ENCODE measurements around the gene PSMB2.
"Not testable (repeated sequence)": the region's sequence is repeated elsewhere in the genome, so short reads cannot be mapped to it uniquely, and the experiment has no call there.

Gene PSMB2
- 46.1 to 53.4 (median 50.3) reads per million in 3 donors for total RNA-seq

DNA sequence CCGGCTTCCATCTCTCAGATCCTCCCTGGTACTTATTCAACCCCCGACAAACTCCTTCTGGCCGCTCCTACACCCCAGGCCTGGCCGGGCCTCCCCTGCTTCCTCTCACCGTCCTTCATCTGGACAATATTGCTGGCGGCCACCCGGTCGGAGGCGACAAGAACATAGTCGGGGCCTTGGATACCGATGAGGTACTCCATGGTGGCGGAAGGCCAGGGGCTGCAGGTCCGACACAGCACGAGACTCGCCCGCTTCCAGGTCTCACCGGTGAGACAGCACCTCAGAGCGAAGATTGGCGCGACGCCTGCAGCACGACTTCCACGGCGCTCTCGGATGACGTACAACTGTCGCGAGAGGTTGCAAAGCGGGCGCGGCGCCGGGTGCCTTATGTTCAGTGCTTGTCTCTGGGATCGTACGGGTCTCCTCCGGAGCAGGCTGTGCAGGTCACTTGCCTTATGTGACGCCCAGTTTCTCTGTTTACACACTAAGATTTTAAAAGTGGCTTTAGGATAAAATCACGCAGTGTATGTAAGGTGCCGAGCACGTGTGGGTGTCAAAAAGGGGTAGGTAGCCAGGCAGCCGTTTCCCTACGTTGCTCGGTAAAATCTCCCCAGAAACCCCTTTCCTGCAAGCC, at the start of gene PSMB2:
PSMB2 (minus strand) TSS at position 294 of the 634 bp plus-strand sequence; CDS start at position 200, 94 bp downstream.
- Histone ChIP-seq H3K36me3 (ENCODE audit: control insufficient read depth, insufficient read depth, low read length) (peaks cover under 1% of the 10 kb centered on the region), H3K9me3 (ENCODE audit: control insufficient read depth, low read length) (no peaks in the 10 kb centered on the region), H3K4me1 (ENCODE audit: control insufficient read depth, insufficient read depth, low read length, poor library complexity, severe bottlenecking) (peaks cover 17% of the 10 kb centered on the region), H3K27me3 (replicated peaks; ENCODE audit: control insufficient read depth, insufficient read depth, low read length, poor library complexity, severe bottlenecking) (peaks cover 6% of the 10 kb centered on the region), H3K4me3 (ENCODE audit: insufficient read depth, low read depth, low read length, poor library complexity, severe bottlenecking) (peak within 1 kb of the TSS; percentile 89), H3K27ac (ENCODE audit: insufficient read depth, low read length, poor library complexity, severe bottlenecking) (peak within 1 kb of the TSS; percentile 82)
- DNase-seq = peak; percentile 89 to 92 (median 89)

- Histone ChIP-seq H3K36me3 (ENCODE audit: control insufficient read depth, insufficient read depth, low read length) (no peaks in the 10 kb centered on the region), H3K27ac (ENCODE audit: insufficient read depth, low read length, poor library complexity, severe bottlenecking) (no peak overlapping the region), H3K4me3 (ENCODE audit: insufficient read depth, low read depth, low read length, poor library complexity, severe bottlenecking) (no peak overlapping the region)
Observed at GRCh38 chr1:35691080-35691479, 49.8 kb upstream of the PSMB2 start.

GRCh38 chr1:35690103-35690502, 48.8 kb upstream of the PSMB2 start:
- not testable (repeated sequence) for H3K9me3 ChIP-seq (ENCODE audit: control insufficient read depth, low read length); H3K27ac ChIP-seq (ENCODE audit: insufficient read depth, low read length, poor library complexity, severe bottlenecking); H3K36me3 ChIP-seq (ENCODE audit: control insufficient read depth, insufficient read depth, low read length); DNase-seq; H3K4me3 ChIP-seq (ENCODE audit: insufficient read depth, low read depth, low read length, poor library complexity, severe bottlenecking); H3K4me1 ChIP-seq (ENCODE audit: control insufficient read depth, insufficient read depth, low read length, poor library complexity, severe bottlenecking); H3K27me3 ChIP-seq (replicated peaks; ENCODE audit: control insufficient read depth, insufficient read depth, low read length, poor library complexity, severe bottlenecking)

More at GRCh38 chr1:35691080-35691479, 49.8 kb upstream of the PSMB2 start:
- DNase-seq = no peak
- Histone ChIP-seq H3K27me3 (replicated peaks; ENCODE audit: control insufficient read depth, insufficient read depth, low read length, poor library complexity, severe bottlenecking) (no peaks in the 10 kb centered on the region), H3K9me3 (ENCODE audit: control insufficient read depth, low read length) (no peaks in the 10 kb centered on the region), H3K4me1 (ENCODE audit: control insufficient read depth, insufficient read depth, low read length, poor library complexity, severe bottlenecking) (no peaks in the 10 kb centered on the region)

GRCh38 chr1:35688161-35688560, 46.8 kb upstream of the PSMB2 start:
- no peaks in the 10 kb centered on the region for H3K9me3 ChIP-seq (ENCODE audit: control insufficient read depth, low read length)
- H3K4me1 ChIP-seq (ENCODE audit: control insufficient read depth, insufficient read depth, low read length, poor library complexity, severe bottlenecking) = no peaks in the 10 kb centered on the region
- no peaks in the 10 kb centered on the region for H3K36me3 ChIP-seq (ENCODE audit: control insufficient read depth, insufficient read depth, low read length)
- no peak overlapping the region for H3K27ac ChIP-seq (ENCODE audit: insufficient read depth, low read length, poor library complexity, severe bottlenecking)
- no peak for DNase-seq
- no peaks in the 10 kb centered on the region for H3K27me3 ChIP-seq (replicated peaks; ENCODE audit: control insufficient read depth, insufficient read depth, low read length, poor library complexity, severe bottlenecking)
- no peak overlapping the region for H3K4me3 ChIP-seq (ENCODE audit: insufficient read depth, low read depth, low read length, poor library complexity, severe bottlenecking)

GRCh38 chr1:35683012-35683411, 41.7 kb upstream of the PSMB2 start:
- Histone ChIP-seq H3K27me3 (replicated peaks; ENCODE audit: control insufficient read depth, insufficient read depth, low read length, poor library complexity, severe bottlenecking) (no peaks in the 10 kb centered on the region), H3K36me3 (ENCODE audit: control insufficient read depth, insufficient read depth, low read length) (no peaks in the 10 kb centered on the region), H3K4me1 (ENCODE audit: control insufficient read depth, insufficient read depth, low read length, poor library complexity, severe bottlenecking) (no peaks in the 10 kb centered on the region), H3K9me3 (ENCODE audit: control insufficient read depth, low read length) (no peaks in the 10 kb centered on the region), H3K4me3 (ENCODE audit: insufficient read depth, low read depth, low read length, poor library complexity, severe bottlenecking) (no peak overlapping the region), H3K27ac (ENCODE audit: insufficient read depth, low read length, poor library complexity, severe bottlenecking) (no peak overlapping the region)
- no peak for DNase-seq

DNA sequence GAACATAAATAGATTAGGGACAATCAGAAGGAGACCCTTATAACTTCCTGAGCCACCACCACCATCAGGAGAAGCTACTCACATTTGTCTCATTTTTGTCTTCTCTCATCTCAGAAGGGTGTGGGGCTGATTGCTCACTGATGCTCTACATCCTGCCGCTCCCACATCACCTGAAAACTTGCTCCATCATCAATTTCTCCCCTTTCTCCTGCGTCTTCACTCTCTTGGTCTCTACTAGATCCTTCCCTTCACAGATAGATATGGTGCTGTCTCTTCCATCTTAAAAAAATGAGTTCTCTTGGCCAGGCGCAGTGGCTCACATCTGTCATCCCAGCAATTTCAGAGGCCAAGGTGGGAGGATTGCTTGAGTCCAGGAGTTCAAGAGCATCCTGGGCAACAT, 38.9 kb upstream of the PSMB2 start:
- DNase-seq = no peak
- H3K4me1 ChIP-seq (ENCODE audit: control insufficient read depth, insufficient read depth, low read length, poor library complexity, severe bottlenecking) = no peaks in the 10 kb centered on the region
- H3K9me3 ChIP-seq (ENCODE audit: control insufficient read depth, low read length) = no peaks in the 10 kb centered on the region
- no peak overlapping the region for H3K4me3 ChIP-seq (ENCODE audit: insufficient read depth, low read depth, low read length, poor library complexity, severe bottlenecking)
- H3K27me3 ChIP-seq (replicated peaks; ENCODE audit: control insufficient read depth, insufficient read depth, low read length, poor library complexity, severe bottlenecking) = no peaks in the 10 kb centered on the region
- no peak overlapping the region for H3K27ac ChIP-seq (ENCODE audit: insufficient read depth, low read length, poor library complexity, severe bottlenecking)
- no peaks in the 10 kb centered on the region for H3K36me3 ChIP-seq (ENCODE audit: control insufficient read depth, insufficient read depth, low read length)

- no peaks in the 10 kb centered on the region for H3K9me3 ChIP-seq (ENCODE audit: control insufficient read depth, low read length)
- DNase-seq = no peak
- H3K27me3 ChIP-seq (replicated peaks; ENCODE audit: control insufficient read depth, insufficient read depth, low read length, poor library complexity, severe bottlenecking) = no peaks in the 10 kb centered on the region
- no peak overlapping the region for H3K4me3 ChIP-seq (ENCODE audit: insufficient read depth, low read depth, low read length, poor library complexity, severe bottlenecking)
- no peaks in the 10 kb centered on the region for H3K4me1 ChIP-seq (ENCODE audit: control insufficient read depth, insufficient read depth, low read length, poor library complexity, severe bottlenecking)
- H3K27ac ChIP-seq (ENCODE audit: insufficient read depth, low read length, poor library complexity, severe bottlenecking) = no peak overlapping the region
- H3K36me3 ChIP-seq (ENCODE audit: control insufficient read depth, insufficient read depth, low read length) = no peaks in the 10 kb centered on the region
Observed at GRCh38 chr1:35675773-35676172, 34.4 kb upstream of the PSMB2 start.

DNA sequence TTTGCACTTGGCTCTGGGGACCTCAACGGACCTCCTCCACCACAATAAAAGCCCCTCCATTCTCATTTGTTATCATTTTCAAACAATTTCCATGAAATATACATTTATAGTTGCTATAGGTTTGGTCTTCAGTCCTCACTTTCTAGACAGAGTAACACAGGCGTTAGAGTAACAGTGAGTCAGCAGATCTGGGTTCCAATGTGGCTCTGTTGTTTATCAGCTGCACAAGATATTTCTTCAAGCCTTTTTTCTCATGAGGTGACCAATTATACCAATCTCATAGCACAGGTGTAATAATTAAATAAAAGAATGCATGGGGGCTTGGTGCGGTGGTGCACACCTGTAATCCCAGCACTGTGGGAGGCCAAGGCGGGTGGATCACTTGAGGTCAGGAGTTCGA, 32.8 kb upstream of the PSMB2 start:
- Histone ChIP-seq H3K36me3 (ENCODE audit: control insufficient read depth, insufficient read depth, low read length) (no peaks in the 10 kb centered on the region), H3K27me3 (replicated peaks; ENCODE audit: control insufficient read depth, insufficient read depth, low read length, poor library complexity, severe bottlenecking) (no peaks in the 10 kb centered on the region), H3K4me3 (ENCODE audit: insufficient read depth, low read depth, low read length, poor library complexity, severe bottlenecking) (no peak overlapping the region), H3K4me1 (ENCODE audit: control insufficient read depth, insufficient read depth, low read length, poor library complexity, severe bottlenecking) (no peaks in the 10 kb centered on the region), H3K27ac (ENCODE audit: insufficient read depth, low read length, poor library complexity, severe bottlenecking) (no peak overlapping the region), H3K9me3 (ENCODE audit: control insufficient read depth, low read length) (no peaks in the 10 kb centered on the region)
- no peak for DNase-seq

- Histone ChIP-seq H3K4me1 (ENCODE audit: control insufficient read depth, insufficient read depth, low read length, poor library complexity, severe bottlenecking) (no peaks in the 10 kb centered on the region), H3K4me3 (ENCODE audit: insufficient read depth, low read depth, low read length, poor library complexity, severe bottlenecking) (no peak overlapping the region), H3K9me3 (ENCODE audit: control insufficient read depth, low read length) (no peaks in the 10 kb centered on the region), H3K27me3 (replicated peaks; ENCODE audit: control insufficient read depth, insufficient read depth, low read length, poor library complexity, severe bottlenecking) (no peaks in the 10 kb centered on the region), H3K36me3 (ENCODE audit: control insufficient read depth, insufficient read depth, low read length) (no peaks in the 10 kb centered on the region), H3K27ac (ENCODE audit: insufficient read depth, low read length, poor library complexity, severe bottlenecking) (no peak overlapping the region)
- no peak for DNase-seq
Observed at GRCh38 chr1:35672116-35672515, 30.8 kb upstream of the PSMB2 start.

DNA sequence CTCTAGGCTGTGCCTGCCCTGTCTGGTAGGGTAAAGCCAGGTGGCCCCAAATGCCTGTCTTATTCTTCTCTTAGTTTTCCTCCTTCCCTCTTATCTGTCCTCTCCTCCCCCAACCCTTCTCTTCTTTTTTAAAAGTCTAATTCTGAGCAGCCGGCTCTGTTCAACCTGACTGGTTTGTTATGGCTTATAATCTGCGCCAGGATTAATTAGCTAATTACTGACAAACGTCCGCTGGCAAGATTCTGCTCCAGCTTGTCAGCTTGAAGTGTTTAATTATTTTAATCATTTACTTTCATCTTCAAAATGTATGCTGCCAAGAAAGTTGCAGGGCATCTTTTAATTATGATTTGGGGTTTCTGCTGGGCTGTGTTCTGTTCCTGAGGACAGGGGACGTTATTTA, 27.2 kb upstream of the PSMB2 start:
- no peak for DNase-seq
- no peaks in the 10 kb centered on the region for H3K4me1 ChIP-seq (ENCODE audit: control insufficient read depth, insufficient read depth, low read length, poor library complexity, severe bottlenecking)
- no peaks in the 10 kb centered on the region for H3K36me3 ChIP-seq (ENCODE audit: control insufficient read depth, insufficient read depth, low read length)
- H3K27me3 ChIP-seq (replicated peaks; ENCODE audit: control insufficient read depth, insufficient read depth, low read length, poor library complexity, severe bottlenecking) = no peaks in the 10 kb centered on the region
- H3K9me3 ChIP-seq (ENCODE audit: control insufficient read depth, low read length) = no peaks in the 10 kb centered on the region
- H3K4me3 ChIP-seq (ENCODE audit: insufficient read depth, low read depth, low read length, poor library complexity, severe bottlenecking) = no peak overlapping the region
- no peak overlapping the region for H3K27ac ChIP-seq (ENCODE audit: insufficient read depth, low read length, poor library complexity, severe bottlenecking)

All from effector memory CD4-positive, alpha-beta T cell (primary cell).